Ishikawa (cell line): ENCODE data around the gene PDCD11.

Experiments
- CEBPB ChIP-seq: IDR thresholded peaks from 2 replicates; pipeline ENCODE4 v1.6.1; 2012
- EGR1 ChIP-seq: IDR thresholded peaks from 2 replicates; pipeline ENCODE4 v1.6.1; 2012
- EP300 ChIP-seq: IDR thresholded peaks from 2 replicates; pipeline ENCODE4 v1.6.1; 2012; ENCODE audit warnings: borderline replicate concordance
- FOXM1 ChIP-seq: IDR thresholded peaks from 2 replicates; pipeline ENCODE4 v1.6.1; 2012; ENCODE audit warnings: low read depth, borderline replicate concordance
- MAX ChIP-seq: IDR thresholded peaks from 2 replicates; pipeline ENCODE4 v1.6.1; 2012
- NFIC ChIP-seq: IDR thresholded peaks from 2 replicates; pipeline ENCODE4 v1.6.1; 2012
- RAD21 ChIP-seq: IDR thresholded peaks from 2 replicates; pipeline ENCODE4 v1.6.1; 2012; ENCODE audit warnings: low read depth
- REST ChIP-seq: IDR thresholded peaks from 2 replicates; pipeline ENCODE4 v1.6.1; 2012; ENCODE audit warnings: low read depth, mild to moderate bottlenecking
- TAF1 ChIP-seq: IDR thresholded peaks from 2 replicates; pipeline ENCODE4 v1.6.1; 2012; ENCODE audit warnings: low read depth, mild to moderate bottlenecking
- TCF12 ChIP-seq: IDR thresholded peaks from 2 replicates; pipeline ENCODE4 v1.6.1; 2012; ENCODE audit warnings: low read depth
- TEAD4 ChIP-seq: IDR thresholded peaks from 2 replicates; pipeline ENCODE4 v1.6.1; 2012
- USF1 ChIP-seq: IDR thresholded peaks from 2 replicates; pipeline ENCODE4 v1.6.1; 2012
- YY1 ChIP-seq: IDR thresholded peaks from 2 replicates; pipeline ENCODE4 v1.6.1; 2012; ENCODE audit warnings: low read depth
- ZBTB7A ChIP-seq: IDR thresholded peaks from 2 replicates; pipeline ENCODE4 v1.6.1; 2012; ENCODE audit warnings: low read depth

The PDCD11 gene

GRCh38 chr10:103492655-103493261, 96.3 kb downstream of the PDCD11 start:
- TF ChIP-seq REST (no peak), CEBPB (no peak), NFIC (no peak), RAD21 (no peak), YY1 (no peak), EP300 (no peak), MAX (no peak), TCF12 (no peak), TAF1 (no peak)

- no peak for TF ChIP-seq TAF1
- TF ChIP-seq TEAD4, result no peak
- no peak for TF ChIP-seq TCF12
- peak; percentile 87 for TF ChIP-seq EGR1
- no peak for TF ChIP-seq CEBPB
- TF ChIP-seq ZBTB7A, result no peak
- TF ChIP-seq EP300, result no peak
Observed at GRCh38 chr10:103493362-103493915, 97.0 kb downstream of the PDCD11 start, which contains the start of gene NEURL1. Gene NEURL1, plus strand, starts transcription at chr10:103493705. Its CDS starts 683 bp downstream, at chr10:103494388.

GRCh38 chr10:103493916-103494877, 97.8 kb downstream of the PDCD11 start:
- TF ChIP-seq EGR1 (peak; percentile 47; the same call in 1 of the 2 replicates), EP300 (no peak), CEBPB (no peak), ZBTB7A (0 out of 2 replicates have a peak, but pooled peaks have one; percentile 70)

- no peak for TF ChIP-seq FOXM1
- TF ChIP-seq EGR1, result no peak
- no peak for TF ChIP-seq YY1
- no peak for TF ChIP-seq TCF12
- TF ChIP-seq TEAD4, result no peak
- no peak for TF ChIP-seq USF1
- TF ChIP-seq EP300, result no peak
- no peak for TF ChIP-seq REST
- no peak for TF ChIP-seq NFIC
Observed at GRCh38 chr10:103495321-103495720, 98.9 kb downstream of the PDCD11 start.
